ENCODE results near the gene RNF213. TPM values are rescaled to one million over a fixed set of nuclear protein-coding genes. Genes with fewer than 3 reads are reported as not detected.
A peak's percentile ranks its signal among the peaks of the same experiment; 100 is the strongest.

RNF213 gene
- total and polyA plus RNA-seq, 10 of the 15 experiments (the other 5 are each of a cell fraction or from before 2014, with no cell fraction given): 18.6 to 145 (median 65.8) TPM

DNA sequence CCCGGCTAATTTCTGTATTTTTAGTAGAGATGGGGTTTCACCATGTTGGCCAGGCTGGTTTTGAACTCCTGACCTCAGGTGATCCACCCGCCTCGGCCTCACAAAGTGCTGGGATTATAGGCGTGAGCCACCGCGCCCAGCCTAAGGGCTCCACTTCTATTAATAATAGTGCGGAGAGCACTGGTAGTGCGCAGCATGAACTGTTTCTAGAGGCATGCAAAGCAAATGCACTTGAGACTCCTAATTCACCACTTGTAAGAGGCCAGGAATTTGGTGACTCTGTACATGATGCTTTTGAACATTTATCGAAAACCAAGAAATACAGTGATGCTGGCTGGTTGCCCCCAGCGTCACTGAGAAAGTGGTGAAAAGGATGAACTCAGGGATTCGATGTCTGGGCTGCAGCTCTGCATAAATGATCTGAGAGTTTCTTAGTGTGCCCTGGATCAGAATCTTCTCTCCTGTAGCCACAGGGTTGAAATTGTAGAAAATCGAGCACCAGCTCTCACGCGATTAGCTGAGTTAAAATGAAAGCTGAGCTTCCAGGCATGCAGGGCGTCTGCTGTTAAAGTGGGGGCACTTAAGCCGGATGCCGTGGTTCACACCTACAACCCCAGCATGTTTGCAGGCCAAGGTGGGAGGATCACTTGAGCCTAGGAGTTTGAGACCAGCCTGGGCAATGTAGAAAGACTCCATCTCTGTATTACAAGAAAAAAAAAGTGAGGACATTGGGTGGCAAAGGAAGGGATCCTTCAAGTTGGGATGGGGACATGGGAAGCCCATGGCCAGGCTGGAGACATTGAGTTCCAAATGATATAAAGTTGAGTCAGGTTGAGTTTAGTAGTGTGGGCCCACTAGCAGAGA lies 4.8 kb downstream of the RNF213 start (continued):
- TF ChIP-seq TCF3 (IDR thresholded peaks at IDR 0.05; ENCODE audit: borderline replicate concordance, insufficient read depth, low read depth, low read length): 0 out of 2 replicates have a peak, but pooled peaks have one; percentile 66
- TF ChIP-seq KAT2A (conservative IDR thresholded peaks at IDR 0.05; ENCODE audit: control insufficient read depth, low read depth, low read length): no peak
- TF ChIP-seq, protein P1, sequence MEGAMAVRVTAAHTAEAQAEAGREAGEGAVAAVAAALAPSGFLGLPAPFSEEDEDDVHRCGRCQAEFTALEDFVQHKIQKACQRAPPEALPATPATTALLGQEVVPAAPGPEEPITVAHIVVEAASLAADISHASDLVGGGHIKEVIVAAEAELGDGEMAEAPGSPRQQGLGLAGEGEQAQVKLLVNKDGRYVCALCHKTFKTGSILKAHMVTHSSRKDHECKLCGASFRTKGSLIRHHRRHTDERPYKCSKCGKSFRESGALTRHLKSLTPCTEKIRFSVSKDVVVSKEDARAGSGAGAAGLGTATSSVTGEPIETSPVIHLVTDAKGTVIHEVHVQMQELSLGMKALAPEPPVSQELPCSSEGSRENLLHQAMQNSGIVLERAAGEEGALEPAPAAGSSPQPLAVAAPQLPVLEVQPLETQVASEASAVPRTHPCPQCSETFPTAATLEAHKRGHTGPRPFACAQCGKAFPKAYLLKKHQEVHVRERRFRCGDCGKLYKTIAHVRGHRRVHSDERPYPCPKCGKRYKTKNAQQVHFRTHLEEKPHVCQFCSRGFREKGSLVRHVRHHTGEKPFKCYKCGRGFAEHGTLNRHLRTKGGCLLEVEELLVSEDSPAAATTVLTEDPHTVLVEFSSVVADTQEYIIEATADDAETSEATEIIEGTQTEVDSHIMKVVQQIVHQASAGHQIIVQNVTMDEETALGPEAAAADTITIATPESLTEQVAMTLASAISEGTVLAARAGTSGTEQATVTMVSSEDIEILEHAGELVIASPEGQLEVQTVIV (IDR thresholded peaks at IDR 0.05; ENCODE audit: borderline replicate concordance, partially characterized antibody): no peak
- TF ChIP-seq, protein P2, sequence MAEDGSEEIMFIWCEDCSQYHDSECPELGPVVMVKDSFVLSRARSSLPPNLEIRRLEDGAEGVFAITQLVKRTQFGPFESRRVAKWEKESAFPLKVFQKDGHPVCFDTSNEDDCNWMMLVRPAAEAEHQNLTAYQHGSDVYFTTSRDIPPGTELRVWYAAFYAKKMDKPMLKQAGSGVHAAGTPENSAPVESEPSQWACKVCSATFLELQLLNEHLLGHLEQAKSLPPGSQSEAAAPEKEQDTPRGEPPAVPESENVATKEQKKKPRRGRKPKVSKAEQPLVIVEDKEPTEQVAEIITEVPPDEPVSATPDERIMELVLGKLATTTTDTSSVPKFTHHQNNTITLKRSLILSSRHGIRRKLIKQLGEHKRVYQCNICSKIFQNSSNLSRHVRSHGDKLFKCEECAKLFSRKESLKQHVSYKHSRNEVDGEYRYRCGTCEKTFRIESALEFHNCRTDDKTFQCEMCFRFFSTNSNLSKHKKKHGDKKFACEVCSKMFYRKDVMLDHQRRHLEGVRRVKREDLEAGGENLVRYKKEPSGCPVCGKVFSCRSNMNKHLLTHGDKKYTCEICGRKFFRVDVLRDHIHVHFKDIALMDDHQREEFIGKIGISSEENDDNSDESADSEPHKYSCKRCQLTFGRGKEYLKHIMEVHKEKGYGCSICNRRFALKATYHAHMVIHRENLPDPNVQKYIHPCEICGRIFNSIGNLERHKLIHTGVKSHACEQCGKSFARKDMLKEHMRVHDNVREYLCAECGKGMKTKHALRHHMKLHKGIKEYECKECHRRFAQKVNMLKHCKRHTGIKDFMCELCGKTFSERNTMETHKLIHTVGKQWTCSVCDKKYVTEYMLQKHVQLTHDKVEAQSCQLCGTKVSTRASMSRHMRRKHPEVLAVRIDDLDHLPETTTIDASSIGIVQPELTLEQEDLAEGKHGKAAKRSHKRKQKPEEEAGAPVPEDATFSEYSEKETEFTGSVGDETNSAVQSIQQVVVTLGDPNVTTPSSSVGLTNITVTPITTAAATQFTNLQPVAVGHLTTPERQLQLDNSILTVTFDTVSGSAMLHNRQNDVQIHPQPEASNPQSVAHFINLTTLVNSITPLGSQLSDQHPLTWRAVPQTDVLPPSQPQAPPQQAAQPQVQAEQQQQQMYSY (CRISPR knock-in tag; IDR thresholded peaks at IDR 0.05): no peak
- TF ChIP-seq SMC3 (IDR thresholded peaks at IDR 0.05; ENCODE audit: borderline replicate concordance, low read length): peak; percentile 9; the same call in 1 of the 2 replicates
- peak; percentile 62; the same call in 1 of the 2 replicates for TF ChIP-seq MEF2A (IDR thresholded peaks at IDR 0.05; ENCODE audit: insufficient read depth, low read depth, low read length)
- TF ChIP-seq, protein P3, sequence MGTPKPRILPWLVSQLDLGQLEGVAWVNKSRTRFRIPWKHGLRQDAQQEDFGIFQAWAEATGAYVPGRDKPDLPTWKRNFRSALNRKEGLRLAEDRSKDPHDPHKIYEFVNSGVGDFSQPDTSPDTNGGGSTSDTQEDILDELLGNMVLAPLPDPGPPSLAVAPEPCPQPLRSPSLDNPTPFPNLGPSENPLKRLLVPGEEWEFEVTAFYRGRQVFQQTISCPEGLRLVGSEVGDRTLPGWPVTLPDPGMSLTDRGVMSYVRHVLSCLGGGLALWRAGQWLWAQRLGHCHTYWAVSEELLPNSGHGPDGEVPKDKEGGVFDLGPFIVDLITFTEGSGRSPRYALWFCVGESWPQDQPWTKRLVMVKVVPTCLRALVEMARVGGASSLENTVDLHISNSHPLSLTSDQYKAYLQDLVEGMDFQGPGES (IDR thresholded peaks at IDR 0.05): no peak
- TF ChIP-seq RAD21 (IDR thresholded peaks at IDR 0.05; ENCODE audit: insufficient read depth, low read depth, low read length): no peak
- TF ChIP-seq JUND (IDR thresholded peaks at IDR 0.05; ENCODE audit: low read depth, low read length): peak; percentile 65; the same call in 1 of the 2 replicates
- TF ChIP-seq, protein P4, sequence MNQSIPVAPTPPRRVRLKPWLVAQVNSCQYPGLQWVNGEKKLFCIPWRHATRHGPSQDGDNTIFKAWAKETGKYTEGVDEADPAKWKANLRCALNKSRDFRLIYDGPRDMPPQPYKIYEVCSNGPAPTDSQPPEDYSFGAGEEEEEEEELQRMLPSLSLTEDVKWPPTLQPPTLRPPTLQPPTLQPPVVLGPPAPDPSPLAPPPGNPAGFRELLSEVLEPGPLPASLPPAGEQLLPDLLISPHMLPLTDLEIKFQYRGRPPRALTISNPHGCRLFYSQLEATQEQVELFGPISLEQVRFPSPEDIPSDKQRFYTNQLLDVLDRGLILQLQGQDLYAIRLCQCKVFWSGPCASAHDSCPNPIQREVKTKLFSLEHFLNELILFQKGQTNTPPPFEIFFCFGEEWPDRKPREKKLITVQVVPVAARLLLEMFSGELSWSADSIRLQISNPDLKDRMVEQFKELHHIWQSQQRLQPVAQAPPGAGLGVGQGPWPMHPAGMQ (IDR thresholded peaks at IDR 0.05; ENCODE audit: borderline replicate concordance): no peak
- TF ChIP-seq CBFB (IDR thresholded peaks at IDR 0.05; ENCODE audit: low read depth): no peak
- TF ChIP-seq, protein P5, sequence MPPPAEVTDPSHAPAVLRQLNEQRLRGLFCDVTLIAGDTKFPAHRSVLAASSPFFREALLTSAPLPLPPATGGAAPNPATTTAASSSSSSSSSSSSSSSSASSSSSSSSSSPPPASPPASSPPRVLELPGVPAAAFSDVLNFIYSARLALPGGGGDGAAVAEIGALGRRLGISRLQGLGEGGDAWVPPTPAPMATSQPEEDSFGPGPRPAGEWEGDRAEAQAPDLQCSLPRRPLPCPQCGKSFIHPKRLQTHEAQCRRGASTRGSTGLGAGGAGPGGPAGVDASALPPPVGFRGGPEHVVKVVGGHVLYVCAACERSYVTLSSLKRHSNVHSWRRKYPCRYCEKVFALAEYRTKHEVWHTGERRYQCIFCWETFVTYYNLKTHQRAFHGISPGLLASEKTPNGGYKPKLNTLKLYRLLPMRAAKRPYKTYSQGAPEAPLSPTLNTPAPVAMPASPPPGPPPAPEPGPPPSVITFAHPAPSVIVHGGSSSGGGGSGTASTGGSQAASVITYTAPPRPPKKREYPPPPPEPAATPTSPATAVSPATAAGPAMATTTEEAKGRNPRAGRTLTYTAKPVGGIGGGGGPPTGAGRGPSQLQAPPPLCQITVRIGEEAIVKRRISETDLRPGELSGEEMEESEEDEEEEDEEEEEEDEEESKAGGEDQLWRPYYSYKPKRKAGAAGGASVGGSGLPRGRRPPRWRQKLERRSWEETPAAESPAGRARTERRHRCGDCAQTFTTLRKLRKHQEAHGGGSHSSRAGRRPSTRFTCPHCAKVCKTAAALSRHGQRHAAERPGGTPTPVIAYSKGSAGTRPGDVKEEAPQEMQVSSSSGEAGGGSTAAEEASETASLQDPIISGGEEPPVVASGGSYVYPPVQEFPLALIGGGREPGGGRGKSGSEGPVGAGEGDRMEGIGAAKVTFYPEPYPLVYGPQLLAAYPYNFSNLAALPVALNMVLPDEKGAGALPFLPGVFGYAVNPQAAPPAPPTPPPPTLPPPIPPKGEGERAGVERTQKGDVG (CRISPR knock-in tag; IDR thresholded peaks at IDR 0.05): no peak
- TF ChIP-seq GATAD2B (conservative IDR thresholded peaks at IDR 0.05; ENCODE audit: low read depth): peak; percentile 80

Data from GM12878 (cell line).